NB4 (cell line): ENCODE data around the gene SEMA6B.

Experiments used
- DNase-seq: peaks from one replicate; pipeline ENCODE4 v3.0.0; 2010; ENCODE audit warnings: low read depth
- H3K4me3 ChIP-seq: one replicate; pipeline ENCODE4 v1.5.1; 2011; ENCODE audit warnings: mild to moderate bottlenecking, low read depth, low read length, moderate library complexity
- CTCF ChIP-seq: IDR thresholded peaks from one replicate; pipeline ENCODE4 v1.5.1; 2012; ENCODE audit warnings: low read depth, low read length
- MAX ChIP-seq: IDR thresholded peaks from 2 replicates; pipeline ENCODE4 v1.6.1; 2011; ENCODE audit warnings: low read depth, low read length
- MYC ChIP-seq: IDR thresholded peaks from 2 replicates; pipeline ENCODE4 v1.6.1; 2011; ENCODE audit warnings: low read depth, low read length
- POLR2A ChIP-seq: IDR thresholded peaks from 2 replicates; pipeline ENCODE4 v1.6.1; 2011; ENCODE audit warnings: mild to moderate bottlenecking; ENCODE audit not compliant: insufficient read length; ENCODE audit errors: extremely low read depth

The SEMA6B gene

GRCh38 chr19:4503132-4503824 lies 56.2 kb downstream of the SEMA6B start:
- no peak overlapping the region for H3K4me3 ChIP-seq
- TF ChIP-seq POLR2A (no peak), CTCF (no peak), MAX (no peak), MYC (no peak)
- no peak for DNase-seq

- no peak for DNase-seq
- H3K4me3 ChIP-seq: no peak overlapping the region
- no peak for TF ChIP-seq MAX
- TF ChIP-seq CTCF: no peak
- no peak for TF ChIP-seq MYC
- TF ChIP-seq POLR2A: no peak
These were observed 57.0 kb downstream of the SEMA6B start for GRCh38 chr19:4502282-4503131.

GRCh38 chr19:4501691-4502090 lies 57.8 kb downstream of the SEMA6B start:
- TF ChIP-seq MYC (no peak), CTCF (no peak), MAX (no peak), POLR2A (no peak)

GRCh38 chr19:4500841-4501591 lies 58.5 kb downstream of the SEMA6B start:
- TF ChIP-seq MAX (no peak), MYC (no peak), CTCF (no peak), POLR2A (no peak)

More at GRCh38 chr19:4501691-4502090, 57.8 kb downstream of the SEMA6B start:
- no peak for DNase-seq
- no peak overlapping the region for H3K4me3 ChIP-seq

GRCh38 chr19:4499855-4500254 lies 59.6 kb downstream of the SEMA6B start:
- DNase-seq: no peak
- no peak overlapping the region for H3K4me3 ChIP-seq
- TF ChIP-seq MAX (no peak), POLR2A (no peak), MYC (no peak), CTCF (no peak)

More at GRCh38 chr19:4500841-4501591, 58.5 kb downstream of the SEMA6B start:
- no peak for DNase-seq
- H3K4me3 ChIP-seq: no peak overlapping the region
